Heart left ventricle (tissue), 16 donors: ENCODE results near the gene CGB1. TPM values are rescaled to one million over a fixed set of nuclear protein-coding genes. Genes with fewer than 3 reads are reported as not detected.
"Not testable (repeated sequence)": the region's sequence is repeated elsewhere in the genome, so short reads cannot be mapped to it uniquely, and the experiment has no call there.

ENCODE experiments used
- ATAC-seq, 4 donors: fragments of 200-7000 bp; cut with Tn5 transposase; one replicate each; pipeline ENCODE4 v1.9.1; 2020 to 2022; ENCODE audit warnings: moderate library complexity in 4 of 4, mild to moderate bottlenecking in 3 of 4, moderate number of reproducible peaks in 1 of 4
- DNase-seq, 5 donors: peaks; one replicate each; pipeline ENCODE4 v3.0.0-alpha.2; 2020
- H3K27ac ChIP-seq, 12 donors: fragments of 200-600 bp; sonication (generic) in 4 of 12; one replicate each; pipeline versions ENCODE4 v1.5.0 to v1.8.0; 2016 to 2022; ENCODE audit warnings: mild to moderate bottlenecking in 2 of 12
- H3K27me3 ChIP-seq, 9 donors: fragments of 200-600 bp; sonication (generic) in 2 of 9; one replicate each; pipeline versions ENCODE4 v1.5.1 to v1.8.0; 2016 to 2022; ENCODE audit warnings: mild to moderate bottlenecking in 3 of 9
- H3K36me3 ChIP-seq, 9 donors: fragments of 200-600 bp; sonication (generic) in 2 of 9; one replicate each; pipeline versions ENCODE4 v1.5.0 to v1.8.0; 2018 to 2022; ENCODE audit warnings: mild to moderate bottlenecking in 2 of 9
- H3K4me1 ChIP-seq, 12 donors: fragments of 200-600 bp; sonication (generic) in 4 of 12; one replicate each; pipeline versions ENCODE4 v1.5.0 to v1.8.0; 2016 to 2022; ENCODE audit warnings: mild to moderate bottlenecking in 3 of 12
- H3K4me3 ChIP-seq, 12 donors: fragments of 200-600 bp; sonication (generic) in 4 of 12; one replicate each; pipeline versions ENCODE4 v1.5.0 to v1.8.0; 2017 to 2022; ENCODE audit warnings: mild to moderate bottlenecking in 9 of 12, moderate library complexity in 4 of 12
- H3K9me3 ChIP-seq, 12 donors: fragments of 200-600 bp; sonication (generic) in 4 of 12; one replicate each; pipeline versions ENCODE4 v1.5.0 to v1.8.0; 2016 to 2022; ENCODE audit warnings: mild to moderate bottlenecking in 1 of 12
- POLR2A ChIP-seq, 2 donors: fragments of 450-650 bp; IDR thresholded peaks; one replicate each; pipeline ENCODE4 v1.6.1; 2017; ENCODE audit warnings: antibody characterized with exemption in 2 of 2, mild to moderate bottlenecking in 2 of 2, moderate library complexity in 2 of 2
- WGBS, 4 donors: extraction: QIAGEN DNeasy Blood & Tissue Kit in 2 of 4; methylation state at CpG; one replicate each; pipeline versions ENCODE4 v1.1.5 to v1.1.7; 2013 to 2018; 5-methylcytosine and 5-hydroxymethylcytosine counted together
- intact Hi-C, 10 donors: fragments of 100-400 bp; cut with DNase I; formaldehyde crosslinking; loops; one replicate each; pipeline versions ENCODE4 v1.11.1 to v1.14.2; 2022
- polyA plus RNA-seq, 2 donors: library from polyadenylated mRNA; stranded (reverse); fragments of 200-250 nt; gene quantifications; one replicate each; pipeline ENCODE4 v1.2.3, GENCODE V29; 2013
- total RNA-seq, 9 donors: library from RNA; depleted of rRNA in 2 of 9; stranded (reverse); fragments of >200 nt in 2 of 9; fragmentation: NEBNext Ultra II Directional in 3 of 9; extraction: Animal tissue kit (Norgen Biotek cat#: 25700) in 3 of 9; gene quantifications; one replicate each; pipeline versions ENCODE4 v1.1.0 to v1.2.4, GENCODE V29; 2016 to 2023
- TF ChIP-seq, protein P1 (sequence below), 12 donors: fragments of 200-600 bp; sonication (generic) in 4 of 12; IDR thresholded peaks; one replicate each; pipeline versions ENCODE4 v1.5.0 to v1.8.0; 2018 to 2022; ENCODE audit warnings: antibody characterized with exemption in 12 of 12, mild to moderate bottlenecking in 5 of 12
- donor health status: ischemic (EF 13 %, LVEDD 7.1; RV severe dilation, severe dysfunction).
- donor health status: healthy with polysubstance abuse.
- donor health status: DM: no; HTN: yes; CAD: no.
- donor health status: DM: no; HTN: no; CAD: no.
- donor health status: ischemic (EF 25% LVEDD 6.9; RV normal size, moderate dysfunction).
- donor health status: ischemic (EF 25% LVEDD 5.7; RV mildly dilated, moderate dysfunction).
- donor health status: healthy.
- donor health status: DM: yes; HTN: yes; CAD: no.
- donor health status: ischemic (EF 35%, LVEDD 5.7; RV mildly dilated, moderate dysfunction).
- donor health status: nonischemic (EF 11% LVEDD 7.7; RV severe dilation, severe dysfunction).
- donor health status: DM: yes; HTN: yes; CAD: no.
- donor health status: PGD.
- donor health status: ischemic (EF 29% LVEDD 5.4; RV normal size, mild dysfunction).
- donor health status: nonischemic (EF 23%, LVEDD 6.1; RV moderate dilation, normal function).

CGB1 gene
- total and polyA plus RNA-seq, 11 donors = not detected

DNA sequence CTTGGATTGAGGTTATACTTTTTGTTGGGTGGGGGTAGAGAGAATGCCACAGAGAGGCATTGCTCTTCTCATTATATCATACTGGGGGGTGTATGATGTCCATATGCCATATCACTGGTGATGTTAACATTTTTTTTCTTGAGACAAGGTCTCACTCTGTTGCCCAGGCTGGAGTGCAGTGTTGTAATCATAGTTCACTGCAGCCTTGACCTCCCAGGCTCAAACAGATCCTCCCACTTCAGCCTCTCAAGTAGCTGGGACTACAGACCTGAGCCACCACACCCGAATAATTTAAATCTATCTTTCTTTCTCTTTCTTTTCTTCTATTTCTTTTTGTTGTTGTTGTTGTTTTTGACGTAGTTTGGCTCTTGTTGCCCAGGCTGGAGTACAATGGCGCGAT lies 43.7 kb upstream of the CGB1 start:
- WGBS, 4 donors = 77 to 94% (median 91%) methylated on average over 4 of the region's 4 CpGs

DNA sequence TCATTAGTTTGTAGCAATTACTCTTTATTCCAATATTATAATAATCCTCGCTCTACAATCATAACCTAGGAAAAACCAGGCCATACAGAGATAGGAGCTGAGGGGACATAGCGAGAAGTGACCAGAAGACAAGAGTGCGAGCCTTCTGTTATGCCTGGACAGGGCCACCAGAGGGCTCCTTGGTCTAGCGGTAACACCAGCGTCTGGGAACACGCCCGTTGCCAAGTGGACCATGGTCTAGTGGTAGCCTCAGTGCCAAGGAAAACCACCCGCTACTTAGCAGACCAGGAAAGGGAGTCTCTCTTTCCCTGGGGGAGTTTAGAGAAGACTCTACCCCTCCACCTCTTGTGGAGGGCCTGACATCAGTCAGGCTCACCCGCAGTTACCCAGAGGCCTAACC lies 38.2 kb upstream of the CGB1 start:
- H3K27ac ChIP-seq, H3K9me3 ChIP-seq, H3K36me3 ChIP-seq, H3K4me3 ChIP-seq: not testable (repeated sequence)
- Histone ChIP-seq H3K27me3 (peaks cover 9 to 47% (median 24%) of the 10 kb centered on the region in 9 donors), H3K4me1 (peaks cover 0 to 20% (median 1%) of the 10 kb centered on the region in 12 donors)
- intact Hi-C loops = loop anchor here in 1 of 10 donors (1.0 to 2.0 kb wide), 2 partner anchors 70 to 134 kb away; no protein-coding TSS in a partner anchor
- TF ChIP-seq, protein P1, sequence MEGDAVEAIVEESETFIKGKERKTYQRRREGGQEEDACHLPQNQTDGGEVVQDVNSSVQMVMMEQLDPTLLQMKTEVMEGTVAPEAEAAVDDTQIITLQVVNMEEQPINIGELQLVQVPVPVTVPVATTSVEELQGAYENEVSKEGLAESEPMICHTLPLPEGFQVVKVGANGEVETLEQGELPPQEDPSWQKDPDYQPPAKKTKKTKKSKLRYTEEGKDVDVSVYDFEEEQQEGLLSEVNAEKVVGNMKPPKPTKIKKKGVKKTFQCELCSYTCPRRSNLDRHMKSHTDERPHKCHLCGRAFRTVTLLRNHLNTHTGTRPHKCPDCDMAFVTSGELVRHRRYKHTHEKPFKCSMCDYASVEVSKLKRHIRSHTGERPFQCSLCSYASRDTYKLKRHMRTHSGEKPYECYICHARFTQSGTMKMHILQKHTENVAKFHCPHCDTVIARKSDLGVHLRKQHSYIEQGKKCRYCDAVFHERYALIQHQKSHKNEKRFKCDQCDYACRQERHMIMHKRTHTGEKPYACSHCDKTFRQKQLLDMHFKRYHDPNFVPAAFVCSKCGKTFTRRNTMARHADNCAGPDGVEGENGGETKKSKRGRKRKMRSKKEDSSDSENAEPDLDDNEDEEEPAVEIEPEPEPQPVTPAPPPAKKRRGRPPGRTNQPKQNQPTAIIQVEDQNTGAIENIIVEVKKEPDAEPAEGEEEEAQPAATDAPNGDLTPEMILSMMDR (IDR thresholded peaks at IDR 0.05) = peak; percentile 47 to 75 (median 69)
- peak in 2 of 4 donors; percentile 51 to 56 for ATAC-seq
- WGBS, 4 donors = 13 to 17% (median 15%) methylated on average over 7 to 9 of the region's 9 CpGs
- DNase-seq = peak; percentile 63 to 84 (median 79)

More for the DNA sequence above, 43.7 kb upstream of the CGB1 start:
- intact Hi-C loops = no loop called here
- DNase-seq (no peak), ATAC-seq (no peak)
- Histone ChIP-seq H3K9me3 (no peaks in the 10 kb centered on the region), H3K27me3 (peaks cover 0 to 3% (median 0%) of the 10 kb centered on the region in 9 donors), H3K27ac (no peak overlapping the region), H3K4me3 (no peak overlapping the region), H3K4me1 (peaks cover 0 to 7% (median 5%) of the 10 kb centered on the region in 12 donors), H3K36me3 (no peaks in the 10 kb centered on the region)
- TF ChIP-seq, protein P1 (IDR thresholded peaks at IDR 0.05) = no peak
- no peak for TF ChIP-seq POLR2A (IDR thresholded peaks at IDR 0.05)

DNA sequence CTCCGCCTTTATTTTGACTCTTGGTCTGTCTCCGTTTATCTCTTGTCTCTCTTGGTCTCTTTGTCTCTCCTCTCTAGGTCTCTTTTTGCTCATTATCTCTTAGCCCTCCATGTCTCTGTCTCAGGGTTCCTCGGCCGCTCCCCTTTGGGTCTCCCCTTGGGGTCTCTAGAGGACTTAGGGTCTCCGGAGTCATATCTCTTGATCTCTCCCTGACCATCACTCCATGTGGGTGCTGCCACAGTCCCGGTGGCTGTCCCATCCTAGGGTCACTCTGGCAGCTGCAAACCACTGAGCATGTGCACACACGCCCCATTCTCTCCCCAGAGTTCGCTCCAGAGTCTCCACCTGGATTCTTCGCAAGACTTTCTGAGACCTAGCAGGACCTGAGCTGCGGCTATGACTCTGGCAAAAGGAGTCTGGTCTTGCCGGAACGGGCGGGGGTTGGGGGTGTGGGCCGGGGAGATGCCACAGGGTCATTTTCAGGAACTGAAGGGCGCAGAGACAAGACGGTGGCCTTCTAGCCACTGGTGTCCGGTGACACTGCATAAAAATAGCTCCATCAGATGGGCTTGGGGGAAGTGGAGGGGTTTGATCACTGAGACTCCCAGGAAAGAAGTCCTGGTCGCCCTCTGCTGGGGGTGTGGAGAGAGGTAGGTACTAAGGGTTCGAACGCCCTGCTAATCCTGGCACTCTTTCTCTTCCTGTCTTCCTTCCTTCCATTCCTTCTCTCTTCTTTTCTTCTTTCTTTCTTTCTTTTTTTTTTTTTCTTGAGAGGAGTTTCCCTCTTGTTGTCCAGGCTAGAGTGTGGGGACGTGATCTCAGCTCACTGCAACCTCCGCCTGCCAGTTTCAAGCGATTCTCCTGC lies 37.1 kb upstream of the CGB1 start:
- peaks cover 0 to 20% (median 1%) of the 10 kb centered on the region in 12 donors for H3K4me1 ChIP-seq
- no peak overlapping the region for H3K4me3 ChIP-seq
- intact Hi-C loops = loop anchor here in 1 of 10 donors (2.0 kb wide), 1 partner anchor 135 kb away; no protein-coding TSS in a partner anchor
- H3K27me3 ChIP-seq = peaks cover 9 to 59% (median 24%) of the 10 kb centered on the region in 9 donors
- 46 to 53% (median 51%) methylated on average over 23 of the region's 23 CpGs for WGBS, 4 donors
- no peaks in the 10 kb centered on the region for H3K9me3 ChIP-seq
- TF ChIP-seq POLR2A (IDR thresholded peaks at IDR 0.05) = no peak
- TF ChIP-seq, protein P1 (IDR thresholded peaks at IDR 0.05) = peak in 2 of 12 donors; percentile 9 to 14
- no peak overlapping the region for H3K27ac ChIP-seq
- DNase-seq (no peak), ATAC-seq (peak in 3 of 4 donors; percentile 50 to 77 (median 60))
- H3K36me3 ChIP-seq = no peaks in the 10 kb centered on the region

DNA sequence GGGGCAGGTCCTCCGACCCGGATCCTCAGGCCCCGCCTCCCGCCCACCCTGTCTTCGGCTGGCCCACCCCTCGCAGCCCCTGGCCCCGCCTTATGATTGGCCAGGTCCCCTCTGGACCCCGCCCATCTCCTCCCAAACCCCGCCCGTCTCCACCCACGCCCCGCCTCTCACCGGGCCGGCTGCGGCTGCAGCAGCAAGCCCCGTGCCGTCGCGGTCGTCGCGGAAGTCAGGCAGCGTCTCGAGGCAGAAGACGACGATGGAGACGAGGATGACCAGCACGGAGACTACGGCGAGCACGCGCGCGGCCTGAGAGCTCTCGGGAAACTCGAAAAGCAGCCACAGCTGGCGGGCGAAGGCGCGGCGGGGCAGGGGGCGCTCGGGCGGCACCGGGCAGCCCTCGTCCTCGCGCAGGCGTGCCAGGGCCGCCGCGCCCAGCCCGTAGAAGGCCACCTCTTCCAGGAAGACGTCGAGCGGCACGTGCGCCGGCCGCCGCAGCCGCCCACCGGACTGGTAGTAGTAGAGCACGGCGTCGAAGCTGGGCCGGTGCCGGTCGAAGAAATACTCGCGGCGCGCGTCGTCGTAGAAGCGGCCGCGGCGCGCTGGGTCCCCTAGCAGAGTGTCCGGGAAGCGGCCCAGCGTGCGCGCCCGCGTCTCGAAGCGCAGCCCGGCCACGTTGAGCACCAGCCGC lies 35.3 kb upstream of the CGB1 start:
- H3K9me3 ChIP-seq = no peaks in the 10 kb centered on the region
- 2 to 5% (median 4%) methylated on average over 28 to 93 of the region's 93 CpGs for WGBS, 4 donors
- H3K4me1 ChIP-seq = peaks cover 0 to 20% (median 1%) of the 10 kb centered on the region in 12 donors
- intact Hi-C loops = no loop called here
- H3K4me3 ChIP-seq = peak overlapping the region in 2 of 12 donors; percentile 19 to 40
- ATAC-seq (no peak), DNase-seq (no peak)
- no peaks in the 10 kb centered on the region for H3K36me3 ChIP-seq
- H3K27me3 ChIP-seq = peaks cover 9 to 71% (median 28%) of the 10 kb centered on the region in 9 donors
- no peak for TF ChIP-seq POLR2A (IDR thresholded peaks at IDR 0.05)
- TF ChIP-seq, protein P1 (IDR thresholded peaks at IDR 0.05) = no peak
- H3K27ac ChIP-seq = no peak overlapping the region
